Stimulated activated CD4-positive, alpha-beta T cell treated with anti-CD3 and anti-CD28 coated beads, Interleukin-2, amount 100 ng/mL, for 24 hours (primary cell): ENCODE measurements around the gene ACOT11.
A peak's percentile ranks its signal among the peaks of the same experiment; 100 is the strongest.
"Not testable (repeated sequence)": the region's sequence is repeated elsewhere in the genome, so short reads cannot be mapped to it uniquely, and the experiment has no call there.

Experiments used
- DNase-seq, 2 donors: peaks; one replicate each; pipeline ENCODE4 v3.0.0-alpha.2; 2020

The ACOT11 gene

DNA sequence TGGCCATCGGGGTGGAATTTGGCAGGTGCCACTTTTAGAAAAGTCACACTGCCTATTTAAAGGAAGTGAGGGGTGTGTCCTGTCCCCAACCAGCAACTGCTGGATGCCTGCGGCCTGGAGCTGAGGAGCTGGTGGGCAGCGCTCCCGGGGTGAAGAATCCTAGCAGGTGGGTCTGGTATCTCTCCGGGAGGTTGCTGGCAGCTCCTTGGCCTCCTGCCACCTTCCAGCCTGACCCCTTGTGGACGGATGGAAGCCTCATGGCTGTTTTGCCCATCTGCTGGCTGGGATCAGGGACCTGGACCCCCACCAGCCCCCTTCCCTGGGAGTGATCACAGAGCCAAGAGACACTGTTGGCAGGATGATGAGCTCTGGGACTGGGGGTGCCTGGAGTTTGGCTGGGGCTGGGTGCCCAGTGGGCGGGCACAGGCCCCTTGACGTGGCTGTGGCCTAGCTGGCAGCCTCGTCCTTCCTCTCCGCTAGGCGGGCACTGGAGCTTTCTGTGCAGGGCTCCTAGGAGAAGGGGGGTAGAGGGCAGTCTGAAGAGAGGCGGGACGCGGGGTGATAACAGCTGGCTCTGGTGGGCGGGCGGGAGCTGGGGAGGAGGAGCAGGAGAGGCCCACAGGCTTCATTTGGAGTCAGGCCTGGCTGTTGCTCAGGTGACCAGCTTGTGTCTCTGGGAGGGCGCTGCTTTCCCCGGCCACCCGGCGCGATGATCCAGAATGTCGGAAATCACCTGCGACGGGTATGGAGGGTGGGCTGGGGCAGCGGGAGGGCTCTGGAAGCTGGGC lies at the start of gene ACOT11:
ACOT11 (plus strand) TSS at position 628 of the 788 bp plus-strand sequence; CDS start at position 710, 82 bp downstream.
- DNase-seq: no peak

DNA sequence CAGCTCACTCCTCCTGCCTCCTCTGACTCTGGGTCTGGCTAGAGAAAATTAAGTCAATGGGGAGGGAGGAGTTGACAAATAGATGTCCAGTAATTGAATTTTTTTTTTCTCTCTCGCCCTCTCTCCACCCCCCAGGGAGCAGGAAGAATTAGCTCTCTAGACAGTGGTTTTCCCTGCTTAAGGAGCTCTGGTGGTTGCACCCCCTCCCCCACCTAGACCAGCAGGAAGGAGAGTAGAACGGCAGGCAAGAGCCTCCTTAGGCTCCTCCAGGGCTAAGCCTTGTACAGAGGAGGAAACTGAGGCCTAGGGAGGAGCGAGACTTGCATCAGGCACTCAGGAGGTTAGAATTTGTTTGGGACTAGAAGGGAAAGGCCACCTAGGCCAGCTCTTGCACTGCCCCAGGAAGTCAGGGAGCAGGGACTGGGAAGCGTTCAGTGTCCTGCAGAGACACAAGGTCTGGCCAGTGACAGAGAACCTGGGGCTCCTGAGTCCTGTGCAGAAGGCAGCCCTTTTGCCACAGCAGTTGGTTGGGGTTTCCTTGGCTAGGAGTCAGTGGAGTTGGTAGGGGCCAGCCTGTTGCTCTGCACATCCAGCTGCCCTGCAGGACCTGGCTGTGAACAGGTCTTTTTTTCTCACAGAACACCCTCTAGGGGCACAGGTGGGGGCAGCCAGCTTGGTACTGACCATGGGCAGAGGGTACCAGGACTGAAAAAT lies 49.5 kb upstream of the ACOT11 start:
- no peak for DNase-seq

DNA sequence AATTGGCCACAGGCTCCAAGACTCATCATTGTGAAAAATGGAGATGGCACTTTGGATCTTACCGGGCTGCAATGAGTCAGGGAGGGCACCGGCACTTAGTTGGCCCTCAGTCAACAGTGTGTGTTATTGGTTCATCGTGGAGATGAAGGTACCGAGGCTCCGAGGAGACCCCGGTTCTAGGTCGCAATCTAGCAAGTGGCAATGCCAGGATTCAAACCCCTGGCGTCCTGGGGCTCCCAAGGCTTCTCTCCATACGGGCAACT lies 49.0 kb upstream of the ACOT11 start:
- no peak for DNase-seq

DNA sequence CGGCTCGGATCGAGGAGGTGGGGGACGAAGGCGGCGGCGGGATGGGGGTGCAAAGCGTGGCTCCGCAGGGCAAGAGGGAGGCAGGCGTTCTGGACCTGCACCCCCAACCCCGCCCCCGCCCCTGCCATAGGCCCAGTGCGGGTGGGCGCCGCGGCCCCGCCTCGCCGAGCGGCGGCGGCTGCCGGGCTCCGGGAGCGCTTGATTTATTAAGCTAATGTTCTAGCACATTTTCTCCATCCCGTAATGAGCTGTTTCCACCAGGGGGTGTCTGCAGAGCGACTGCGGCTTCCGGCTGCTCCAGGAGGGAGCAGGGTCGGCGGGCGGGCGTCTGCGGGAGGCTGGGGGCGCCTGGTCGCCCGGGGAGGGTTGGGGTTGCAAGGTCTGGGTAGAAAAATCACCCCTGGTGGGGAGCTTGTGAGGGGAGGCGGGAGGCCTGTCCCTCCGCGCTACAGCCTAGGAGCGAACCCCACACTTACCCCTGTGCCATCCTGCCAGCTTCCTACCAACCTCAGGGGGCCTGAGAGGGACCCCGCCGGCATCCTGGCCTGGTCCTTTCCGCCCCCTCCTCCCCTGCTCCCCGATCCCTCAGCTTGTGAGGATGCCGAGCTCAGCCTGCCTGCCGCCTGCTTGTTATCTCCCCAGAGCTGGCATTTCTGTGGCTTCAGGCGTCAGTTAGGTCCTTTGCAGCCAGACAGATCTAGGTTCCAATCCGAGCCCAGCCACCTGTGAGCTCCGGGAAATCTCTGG lies 48.5 kb upstream of the ACOT11 start:
- peak; percentile 33 to 34 for DNase-seq

DNA sequence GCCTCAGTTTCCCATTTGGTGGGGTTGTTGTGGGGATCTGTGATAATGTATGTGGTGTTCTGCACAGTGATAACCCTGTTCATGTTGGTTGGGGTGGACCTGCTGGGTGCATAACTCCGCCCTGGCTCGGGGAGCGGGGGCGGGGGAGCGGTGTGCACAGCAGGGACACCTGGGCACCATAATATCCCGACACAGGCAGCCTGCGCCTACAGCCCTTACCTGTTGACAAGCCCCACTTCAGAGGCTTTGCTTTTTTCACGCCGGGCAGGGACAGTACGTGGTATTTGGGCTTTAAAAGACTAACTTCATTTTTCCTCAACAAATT lies 48.0 kb upstream of the ACOT11 start:
- no peak for DNase-seq

DNA sequence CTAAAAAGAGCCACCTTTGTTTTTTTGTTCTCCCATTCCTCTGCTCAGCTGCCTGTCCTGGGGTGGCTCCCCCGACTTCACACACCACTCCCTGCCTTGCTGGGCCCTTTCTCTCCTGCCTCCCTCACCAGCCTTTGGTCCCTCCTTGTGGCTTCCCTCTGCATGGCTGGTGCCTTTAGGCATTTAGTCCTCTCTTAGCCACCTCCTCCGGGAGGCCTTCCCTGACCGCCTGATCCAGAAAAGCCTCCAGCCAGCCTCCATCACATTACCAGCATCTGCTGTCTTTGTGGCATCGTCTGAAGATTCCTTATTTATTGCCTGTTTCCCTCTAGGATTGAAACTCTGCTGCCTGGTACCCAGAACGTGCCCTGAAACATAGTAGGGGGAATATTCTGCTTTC lies 46.2 kb upstream of the ACOT11 start:
- DNase-seq: no peak

DNA sequence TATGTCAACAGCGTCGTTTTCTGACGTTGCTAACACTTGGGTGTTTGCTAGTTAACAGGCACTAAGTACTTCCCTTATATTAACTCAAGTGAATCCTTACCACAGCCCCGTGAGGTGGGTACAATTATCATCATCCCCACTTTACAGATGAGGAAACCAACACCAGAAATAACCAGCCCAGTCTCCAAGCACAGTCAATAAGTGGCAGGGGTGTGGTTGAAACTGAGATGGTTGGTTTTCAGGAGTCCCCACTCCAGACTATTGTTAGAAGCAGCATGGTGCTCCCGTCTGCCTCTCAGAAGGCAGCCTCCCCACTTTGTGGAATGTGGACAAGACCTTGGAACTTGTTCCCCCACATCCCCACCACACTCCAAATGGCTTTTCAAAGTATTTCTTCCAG lies 45.7 kb upstream of the ACOT11 start:
- no peak for DNase-seq

DNA sequence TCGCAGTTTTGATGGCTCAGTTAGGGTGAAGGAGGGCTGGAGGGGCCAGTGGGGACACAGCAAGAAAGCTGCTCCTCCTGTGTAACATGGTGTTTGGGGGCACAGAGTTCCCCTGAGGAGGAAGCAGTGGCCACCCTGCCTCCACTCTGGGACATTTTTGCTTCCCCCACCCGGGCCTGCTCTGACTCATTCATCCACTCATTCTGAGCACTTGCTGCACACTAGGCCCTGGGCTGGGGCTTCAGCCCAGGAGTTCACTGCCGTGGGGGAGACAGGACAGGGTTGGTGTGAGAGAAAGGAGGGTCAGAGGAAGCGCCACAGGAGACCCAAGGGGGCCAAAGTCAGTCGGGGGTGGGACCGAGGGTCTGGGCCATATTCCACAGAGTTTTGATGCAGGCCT lies 41.4 kb upstream of the ACOT11 start:
- DNase-seq: no peak

DNA sequence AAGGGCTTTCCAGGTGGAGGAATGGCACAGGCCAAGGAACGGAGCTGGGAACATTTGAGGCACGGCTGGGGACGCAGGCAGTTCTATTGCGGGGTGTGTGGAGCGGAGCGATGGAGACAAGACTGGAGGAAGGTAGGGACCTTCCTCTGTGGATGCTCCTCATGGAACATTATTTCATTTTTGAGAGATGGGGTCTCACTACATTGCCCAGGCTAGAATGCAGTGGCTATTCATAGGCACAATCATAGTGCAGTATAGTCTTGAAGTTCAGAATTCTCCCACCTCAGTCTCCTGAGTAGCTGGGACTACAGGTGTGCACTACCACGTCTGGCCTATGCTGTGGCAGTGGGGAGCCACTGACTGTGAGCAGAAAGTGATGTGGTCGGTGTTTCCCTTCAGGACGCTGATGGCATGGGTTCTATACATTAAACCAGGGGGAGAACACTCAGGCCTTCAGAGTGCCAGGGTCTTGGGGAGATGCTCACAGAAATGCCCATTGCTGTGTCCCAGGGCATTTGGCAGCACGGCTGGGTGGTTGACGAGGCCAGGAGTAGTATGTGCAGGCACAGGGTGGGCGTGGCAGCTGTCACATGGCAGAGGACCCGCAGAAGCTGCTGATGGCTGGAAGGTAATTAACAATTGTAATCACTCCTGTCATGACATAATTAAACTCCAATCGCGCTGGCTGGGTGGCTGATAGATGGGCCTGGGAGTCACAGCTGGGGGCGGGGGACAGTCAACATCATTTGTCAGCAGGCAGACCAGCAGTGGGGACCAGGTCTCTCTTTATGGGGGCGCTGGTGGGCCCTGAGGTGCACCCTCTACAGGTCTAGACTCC lies 40.8 kb upstream of the ACOT11 start:
- DNase-seq: no peak

DNA sequence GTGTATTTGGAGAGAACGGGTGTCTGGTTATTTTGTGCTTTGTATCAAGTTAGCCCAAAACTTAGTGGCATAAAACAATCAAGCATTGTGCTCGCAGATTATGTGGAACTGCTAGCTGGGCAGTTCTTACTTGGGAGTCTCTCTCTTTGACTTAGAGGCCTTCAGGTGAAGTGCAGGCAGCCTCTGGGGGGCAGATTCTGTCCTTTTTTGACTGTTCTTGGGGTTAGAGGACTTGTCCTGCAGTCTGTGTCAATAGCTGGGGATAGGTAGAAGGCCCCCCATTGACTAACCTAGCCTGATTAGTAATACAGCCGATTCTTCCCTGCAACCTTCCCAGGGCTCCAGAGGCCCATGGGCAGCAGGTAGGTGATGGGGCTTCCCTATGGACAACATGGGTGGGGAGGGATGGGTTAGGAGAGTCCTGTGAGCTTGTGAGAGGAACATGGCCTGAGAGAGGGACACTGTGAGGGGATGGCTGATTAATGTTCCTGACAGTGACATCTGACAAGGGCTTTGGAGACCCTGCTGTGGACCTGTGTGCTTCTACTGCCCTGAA lies 37.2 kb upstream of the ACOT11 start:
- DNase-seq: no peak

DNA sequence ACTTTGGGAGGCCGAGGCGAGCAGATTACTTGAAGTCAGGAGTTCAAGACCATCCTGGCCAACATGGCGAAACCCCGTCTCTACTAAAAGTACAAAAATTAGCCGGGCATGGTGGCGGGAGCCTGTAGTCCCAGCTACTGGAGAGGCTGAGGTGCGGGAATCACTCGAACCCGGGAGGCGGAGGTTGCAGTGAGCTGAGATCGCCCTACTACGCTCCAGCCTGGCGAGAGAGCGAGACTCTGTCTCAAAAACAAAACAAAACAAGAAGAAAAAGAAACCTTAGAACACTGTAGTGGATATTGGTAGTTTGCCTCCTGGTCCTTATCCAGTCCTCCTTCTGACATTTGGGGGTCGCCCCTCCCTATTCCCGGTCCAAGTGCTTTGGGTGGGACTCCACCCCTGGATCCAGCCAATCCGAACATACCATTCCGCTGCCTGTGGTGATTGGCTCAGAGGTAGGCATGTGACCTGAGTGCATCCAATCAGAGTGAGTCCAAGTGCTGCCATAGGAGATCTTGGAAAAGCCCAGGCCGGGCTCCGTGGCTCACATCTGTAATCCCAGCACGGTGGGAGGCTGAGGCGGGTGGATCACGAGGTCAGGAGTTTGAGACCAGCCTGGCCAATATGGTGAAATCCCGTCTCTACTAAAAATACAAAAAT lies 34.0 kb upstream of the ACOT11 start:
- DNase-seq: not testable (repeated sequence)

DNA sequence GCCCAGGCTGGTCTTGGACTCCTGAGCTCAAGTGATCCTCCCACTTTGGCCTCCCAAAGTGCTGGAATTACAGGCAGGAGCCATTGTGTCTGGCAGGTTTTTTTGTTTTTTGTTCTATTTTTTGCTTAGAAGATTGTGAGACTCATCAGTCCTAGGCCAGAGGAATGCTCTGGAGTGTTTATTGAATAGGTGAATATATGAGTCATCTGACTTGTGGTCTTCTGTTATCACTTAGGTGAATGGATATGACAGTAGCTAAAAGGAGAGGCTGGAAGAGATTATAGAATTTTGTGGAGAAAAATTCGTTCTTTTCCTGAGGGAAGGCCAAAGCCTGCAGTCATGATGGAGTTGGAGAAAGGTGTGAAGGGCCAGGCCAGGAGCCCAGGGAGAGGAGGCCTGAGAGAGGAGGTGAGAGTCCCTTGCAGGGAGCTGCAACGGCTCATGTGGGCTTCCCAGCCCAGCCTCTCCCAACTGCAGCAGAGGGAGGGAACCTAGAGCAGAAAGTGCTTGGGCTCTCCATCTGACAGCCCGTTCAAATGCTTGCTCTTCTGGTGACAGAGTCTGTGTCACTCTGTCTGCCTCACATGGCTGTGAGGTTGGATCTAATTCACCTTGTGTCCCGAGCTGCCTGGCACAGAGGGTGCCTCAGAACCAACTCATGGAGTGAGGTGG lies 31.6 kb upstream of the ACOT11 start:
- DNase-seq: no peak

DNA sequence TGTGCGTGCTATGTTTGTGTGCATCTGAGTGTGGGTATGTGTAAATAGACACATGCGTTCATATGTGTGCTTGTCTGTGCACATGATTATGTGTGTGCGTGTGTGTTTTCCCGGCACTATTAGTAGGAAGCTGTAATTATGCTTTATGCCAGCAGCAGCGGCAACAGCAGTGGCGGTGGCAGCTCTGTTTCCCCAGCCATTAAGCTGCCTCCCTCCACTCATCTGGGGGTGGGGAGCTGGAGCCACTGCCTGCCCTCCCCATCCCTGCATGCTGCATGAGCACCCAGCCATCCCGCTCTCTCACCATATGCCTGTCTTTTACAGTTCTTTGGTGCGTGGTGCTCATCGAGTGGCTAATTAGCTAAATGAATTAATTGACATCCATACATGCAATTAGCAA lies 30.5 kb upstream of the ACOT11 start:
- DNase-seq: no peak

DNA sequence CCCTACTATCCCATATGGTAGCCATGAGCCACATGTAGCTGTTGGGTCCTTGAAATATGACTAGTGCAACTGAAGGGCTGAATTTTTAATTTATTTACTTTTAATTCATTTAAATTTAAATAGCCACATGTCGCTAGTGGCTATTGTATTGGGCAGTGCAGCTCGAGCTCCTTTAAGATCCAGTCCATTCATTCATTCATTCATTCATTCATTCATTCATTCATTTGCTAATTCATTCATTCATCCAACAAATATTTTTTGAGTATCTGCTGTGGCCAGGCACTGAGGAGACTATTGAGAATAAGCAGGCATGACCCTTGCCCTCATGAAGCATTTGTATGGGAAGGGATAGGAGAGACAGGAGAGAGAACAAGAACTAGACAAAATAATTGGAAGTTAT lies 29.5 kb upstream of the ACOT11 start:
- no peak for DNase-seq

DNA sequence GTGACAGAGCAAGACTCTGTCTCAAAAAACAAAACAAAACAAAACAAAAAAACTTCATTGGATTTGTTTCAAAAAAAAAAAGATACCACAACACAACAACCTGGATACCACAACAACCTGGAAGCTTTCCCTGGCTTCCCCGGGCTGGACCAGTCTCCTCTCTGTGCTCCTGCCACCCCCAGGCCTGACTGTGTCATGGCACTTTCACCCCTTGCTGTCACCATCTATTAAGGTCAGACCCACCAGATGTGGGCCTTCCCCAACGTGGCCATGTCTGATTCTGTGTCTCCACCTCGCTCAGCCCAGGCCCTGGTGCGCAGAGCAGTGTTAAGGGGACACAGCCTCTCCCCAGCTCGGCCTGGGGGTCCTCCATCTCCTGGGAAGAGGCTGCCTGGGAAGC lies 28.3 kb upstream of the ACOT11 start:
- DNase-seq: no peak

DNA sequence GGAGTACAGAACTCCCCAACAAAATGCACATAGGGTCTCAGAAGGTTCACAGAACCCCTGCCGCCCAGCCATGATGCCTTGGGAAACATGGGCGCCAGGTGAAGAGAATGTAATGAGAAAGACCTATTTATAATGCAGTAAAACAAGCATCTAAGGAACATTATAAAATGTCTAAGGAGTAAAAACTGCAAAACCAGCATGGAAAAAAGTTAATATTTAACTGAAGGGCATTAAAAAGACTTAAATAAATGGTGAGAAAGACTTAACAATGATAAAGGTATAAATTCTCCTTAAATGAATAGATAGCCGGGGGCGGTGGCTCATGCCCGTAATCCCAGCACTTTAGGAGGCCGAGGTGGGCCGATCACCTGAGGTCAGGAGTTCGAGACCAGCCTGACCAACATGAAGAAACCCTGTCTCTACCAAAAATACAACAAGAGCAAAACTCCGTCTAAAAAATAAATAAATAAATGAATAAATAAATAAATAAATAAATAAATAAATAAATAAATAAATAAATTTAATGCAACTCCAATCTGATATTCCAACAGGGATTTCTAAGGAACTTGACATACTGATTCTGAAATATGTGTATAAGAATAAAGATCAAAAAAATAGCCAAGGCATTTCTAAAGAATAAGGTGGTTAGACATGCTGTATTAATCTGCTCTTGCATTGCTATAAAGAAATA lies 27.3 kb upstream of the ACOT11 start:
- no peak for DNase-seq

DNA sequence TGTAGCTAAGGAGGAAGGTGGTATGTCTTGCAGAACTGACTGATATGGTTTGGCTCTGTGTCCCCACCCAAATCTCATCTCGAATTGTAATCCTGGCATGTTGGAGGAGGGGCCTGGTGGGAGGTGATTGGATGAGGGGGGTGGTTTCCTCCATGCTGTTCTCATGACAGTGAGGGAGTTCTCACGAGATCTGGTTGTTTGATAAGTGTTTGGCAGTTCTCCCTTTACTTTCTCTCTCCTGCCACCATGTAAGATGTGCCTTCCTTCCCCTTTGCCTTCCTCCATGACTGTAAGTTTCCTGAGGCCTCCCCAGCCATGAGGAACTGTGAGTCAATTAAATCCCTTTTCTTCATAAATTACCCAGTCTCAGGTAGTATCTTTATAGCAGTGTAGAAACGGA lies 21.5 kb upstream of the ACOT11 start:
- DNase-seq: not testable (repeated sequence)

DNA sequence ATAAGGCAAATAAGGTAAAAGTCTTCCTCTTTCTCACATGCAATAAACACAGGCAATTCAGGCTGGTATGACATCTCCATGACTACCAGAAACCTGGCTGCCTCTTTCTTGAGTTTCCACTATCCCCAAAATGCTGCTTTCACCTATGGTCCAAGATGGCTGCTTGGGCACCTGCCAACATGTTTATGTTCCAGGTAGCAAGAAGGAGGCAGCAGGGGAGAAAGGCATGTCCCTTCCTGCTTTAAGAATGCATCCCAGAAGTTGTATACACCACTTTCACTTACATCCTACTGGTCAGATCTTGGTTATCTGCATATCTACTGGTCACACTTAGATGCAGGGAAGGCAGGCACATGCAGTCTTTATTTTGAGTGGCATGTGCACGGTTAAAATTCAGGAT lies 19.4 kb upstream of the ACOT11 start:
- no peak for DNase-seq

DNA sequence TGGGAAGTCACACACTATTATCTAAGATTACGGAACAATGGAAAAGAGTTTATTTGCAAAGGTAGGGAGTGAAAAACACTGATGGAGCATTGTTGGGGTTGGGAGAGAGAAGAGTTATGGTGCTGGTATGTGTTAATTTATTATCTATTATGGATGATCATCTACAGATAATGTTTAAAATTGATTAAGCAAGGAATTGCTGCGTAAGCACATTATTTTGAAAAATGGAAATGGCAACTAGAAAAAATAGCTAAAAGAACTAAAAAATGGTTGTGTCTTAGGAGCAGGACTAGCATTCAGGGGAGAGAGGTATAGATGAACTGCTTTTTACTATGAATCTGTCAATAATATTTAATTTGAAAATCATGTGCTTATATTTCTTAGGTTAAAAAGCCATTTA lies 16.0 kb upstream of the ACOT11 start:
- no peak for DNase-seq

DNA sequence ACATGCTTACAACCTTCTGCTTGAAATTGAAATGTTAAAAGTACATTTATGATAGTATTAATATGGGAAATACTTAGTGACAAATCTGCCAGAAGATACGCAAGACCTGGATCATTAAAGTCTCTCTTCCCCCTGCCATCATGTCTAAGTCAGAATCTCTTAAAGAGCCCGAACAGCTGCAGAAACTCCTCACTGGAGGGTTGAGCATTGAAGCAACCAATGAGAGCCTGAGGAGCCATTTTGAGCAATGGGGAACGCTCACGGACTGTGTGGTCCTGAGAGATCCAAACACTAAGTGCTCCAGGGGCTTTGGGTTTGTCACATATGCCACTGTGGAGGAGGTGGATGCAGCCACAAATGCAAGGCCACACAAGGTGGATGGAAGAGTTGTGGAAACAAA lies 11.4 kb upstream of the ACOT11 start:
- DNase-seq: not testable (repeated sequence)

DNA sequence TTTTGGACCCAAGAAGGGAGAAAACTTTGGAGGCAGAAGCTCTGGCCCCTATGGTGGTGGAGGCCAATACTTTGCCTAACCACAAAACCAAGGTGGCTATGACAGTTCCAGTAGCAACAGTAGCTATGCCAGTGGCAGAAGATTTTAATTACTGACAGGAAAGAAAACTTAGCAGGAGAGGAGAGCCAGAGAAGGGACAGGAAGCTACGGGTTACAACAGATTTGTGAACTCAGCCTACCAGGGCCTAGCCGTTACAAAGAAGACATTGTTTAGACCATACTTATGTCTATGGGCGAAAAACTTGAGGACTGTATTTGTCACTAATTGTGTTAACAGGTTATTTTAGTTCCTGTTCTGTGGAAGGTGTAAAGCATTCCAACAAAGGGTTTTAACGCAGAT lies 10.4 kb upstream of the ACOT11 start:
- no peak for DNase-seq
